Spleen (tissue), 11 donors: Measurements from ENCODE around the gene AXIN1. TPM values are rescaled to one million over a fixed set of nuclear protein-coding genes. Genes with fewer than 3 reads are reported as not detected.
A peak's percentile ranks its signal among the peaks of the same experiment; 100 is the strongest.

Experiments used
- DNase-seq: peaks from one replicate; pipeline ENCODE4 v3.0.0-alpha.2; 2020
- H3K27ac ChIP-seq, 8 donors: fragments of 200-600 bp; sonication (generic) in 7 of 8; 1 replicate in 4 of 8; 2 replicates in 4 of 8; pipeline versions ENCODE4 v1.5.0 to v1.8.0; 2016 to 2021; ENCODE audit warnings: inconsistent platforms in 4 of 8, mild to moderate bottlenecking in 4 of 8, moderate library complexity in 1 of 8
- H3K27me3 ChIP-seq, 7 donors: fragments of 200-600 bp; sonication (generic) in 6 of 7; replicated peaks in 1 of 7; 1 replicate in 4 of 7; 2 replicates in 3 of 7; pipeline versions ENCODE4 v1.5.0 to v1.8.0; 2016 to 2021; ENCODE audit warnings: inconsistent platforms in 3 of 7, mild to moderate bottlenecking in 1 of 7
- H3K36me3 ChIP-seq, 6 donors: fragments of 200-600 bp; sonication (generic) in 5 of 6; 1 replicate in 4 of 6; 2 replicates in 2 of 6; pipeline versions ENCODE4 v1.5.0 to v1.8.0; 2016 to 2021; ENCODE audit warnings: inconsistent platforms in 2 of 6
- H3K4me1 ChIP-seq, 6 donors: fragments of 200-600 bp; sonication (generic) in 5 of 6; 1 replicate in 3 of 6; 2 replicates in 3 of 6; pipeline versions ENCODE4 v1.5.0 to v1.8.0; 2016 to 2021; ENCODE audit warnings: inconsistent platforms in 3 of 6
- H3K4me3 ChIP-seq, 8 donors: fragments of 200-600 bp; sonication (generic) in 7 of 8; 1 replicate in 4 of 8; 2 replicates in 4 of 8; pipeline versions ENCODE4 v1.5.0 to v1.8.0; 2016 to 2021; ENCODE audit warnings: inconsistent platforms in 4 of 8, mild to moderate bottlenecking in 4 of 8, moderate library complexity in 2 of 8
- H3K9me3 ChIP-seq, 8 donors: fragments of 200-600 bp; sonication (generic) in 7 of 8; 1 replicate in 4 of 8; 2 replicates in 4 of 8; pipeline versions ENCODE4 v1.5.0 to v1.8.0; 2016 to 2021; ENCODE audit warnings: inconsistent platforms in 4 of 8
- CTCF ChIP-seq, 11 experiments: fragments of 200-600 bp in 7 of 11; fragments of 450-650 bp in 4 of 11; sonication (generic) in 4 of 11; IDR thresholded peaks in 8 of 11; conservative IDR thresholded peaks in 3 of 11; 1 replicate in 7 of 11; 2 replicates in 4 of 11; pipeline versions ENCODE4 v1.4.0 to v1.8.0; 2016 to 2021; ENCODE audit warnings: antibody characterized with exemption in 11 of 11, inconsistent platforms in 4 of 11, mild to moderate bottlenecking in 1 of 11
- POLR2A ChIP-seq, 3 donors: fragments of 450-650 bp; IDR thresholded peaks; one replicate each; pipeline ENCODE4 v1.5.1; 2017; ENCODE audit warnings: antibody characterized with exemption in 3 of 3, mild to moderate bottlenecking in 1 of 3
- POLR2AphosphoS5 ChIP-seq, 3 donors: sonication (generic); formaldehyde crosslinking; IDR thresholded peaks; one replicate each; pipeline ENCODE4 v1.5.1; 2017; ENCODE audit warnings: antibody characterized with exemption in 3 of 3
- WGBS, 5 donors: extraction: QIAGEN DNeasy Blood & Tissue Kit in 3 of 5; methylation state at CpG; one replicate each; pipeline versions ENCODE4 v1.1.5 to v1.1.7; 2013 to 2018; 5-methylcytosine and 5-hydroxymethylcytosine counted together
- intact Hi-C: fragments of 100-400 bp; cut with DNase I; formaldehyde crosslinking; loops from one replicate; pipeline ENCODE4 v1.15.0; 2023; ENCODE audit warnings: low total_unique reads
- polyA plus RNA-seq, 3 donors: library from polyadenylated mRNA; stranded (reverse); fragments of 200-250 nt; gene quantifications; one replicate each; pipeline ENCODE4 v1.2.1, GENCODE V29; 2013
- total RNA-seq, 7 donors: library from RNA; depleted of rRNA in 3 of 7; stranded (reverse); fragments of >200 nt in 3 of 7; fragmentation: NEBNext Ultra II Directional in 4 of 7; extraction: Animal tissue kit (Norgen Biotek cat#: 25700) in 4 of 7; gene quantifications; one replicate each; pipeline versions ENCODE4 v1.1.0 to v1.2.1, GENCODE V29; 2016 to 2021
- donor health status: healthy with polysubstance abuse.
- donor health status: DM: no; HTN: no; CAD: no; lungs with moderate emphysema.
- donor health status: DM: no; HTN: no; CAD: no.
- donor health status: Bipolar disorder and iron deficiency.
- donor health status: healthy.
- donor health status: DM: no; HTN: no; CAD: no.
- donor health status: DM: yes; HTN: yes; CAD: no.

The AXIN1 gene
- total and polyA plus RNA-seq, 10 donors = 12.9 to 27.3 (median 23.9) TPM

- no peak for DNase-seq
- H3K9me3 ChIP-seq = no peaks in the 10 kb centered on the region
- 91 to 96% (median 92%) methylated on average over 6 of the region's 6 CpGs for WGBS, 5 donors
- peaks cover 2 to 100% (median 55%) of the 10 kb centered on the region in 6 donors for H3K36me3 ChIP-seq
- intact Hi-C loops = no loop called here
- no peak for TF ChIP-seq POLR2A (IDR thresholded peaks at IDR 0.05)
- no peak for TF ChIP-seq CTCF (IDR thresholded peaks at IDR 0.05 in 8 of 11, conservative IDR thresholded peaks at IDR 0.05 in 3 of 11)
- TF ChIP-seq POLR2AphosphoS5 (IDR thresholded peaks at IDR 0.05) = no peak
- H3K27ac ChIP-seq = no peak overlapping the region
- no peaks in the 10 kb centered on the region for H3K4me1 ChIP-seq
- no peaks in the 10 kb centered on the region for H3K27me3 ChIP-seq
- no peak overlapping the region for H3K4me3 ChIP-seq
Measured at GRCh38 chr16:301235-301634, 51.3 kb downstream of the AXIN1 start.

- WGBS, 5 donors = 91 to 98% (median 96%) methylated on average over 12 to 32 of the region's 32 CpGs
Measured at GRCh38 chr16:297832-298231, 54.7 kb downstream of the AXIN1 start.

GRCh38 chr16:296806-297510, 55.6 kb downstream of the AXIN1 start:
- Histone ChIP-seq H3K36me3 (peaks cover 0 to 100% (median 57%) of the 10 kb centered on the region in 6 donors), H3K4me1 (no peaks in the 10 kb centered on the region), H3K9me3 (no peaks in the 10 kb centered on the region), H3K27ac (no peak overlapping the region), H3K27me3 (no peaks in the 10 kb centered on the region), H3K4me3 (no peak overlapping the region)
- DNase-seq = no peak
- intact Hi-C loops = no loop called here
- TF ChIP-seq POLR2A (IDR thresholded peaks at IDR 0.05) (no peak), CTCF (IDR thresholded peaks at IDR 0.05 in 8 of 11, conservative IDR thresholded peaks at IDR 0.05 in 3 of 11) (no peak), POLR2AphosphoS5 (IDR thresholded peaks at IDR 0.05) (no peak)
- 88 to 91% (median 90%) methylated on average over 36 to 37 of the region's 37 CpGs for WGBS, 5 donors

More at GRCh38 chr16:297832-298231, 54.7 kb downstream of the AXIN1 start:
- intact Hi-C loops = no loop called here
- no peak overlapping the region for H3K27ac ChIP-seq
- peaks cover 0 to 100% (median 57%) of the 10 kb centered on the region in 6 donors for H3K36me3 ChIP-seq
- TF ChIP-seq POLR2AphosphoS5 (IDR thresholded peaks at IDR 0.05) (no peak), CTCF (IDR thresholded peaks at IDR 0.05 in 8 of 11, conservative IDR thresholded peaks at IDR 0.05 in 3 of 11) (no peak), POLR2A (IDR thresholded peaks at IDR 0.05) (no peak)
- no peaks in the 10 kb centered on the region for H3K27me3 ChIP-seq
- H3K9me3 ChIP-seq = no peaks in the 10 kb centered on the region
- no peak for DNase-seq
- H3K4me3 ChIP-seq = no peak overlapping the region
- no peaks in the 10 kb centered on the region for H3K4me1 ChIP-seq

GRCh38 chr16:296276-296675, 56.2 kb downstream of the AXIN1 start:
- WGBS, 5 donors = 87 to 96% (median 93%) methylated on average over 12 to 14 of the region's 14 CpGs
- DNase-seq = peak; percentile 62

More at GRCh38 chr16:296276-296675, 56.2 kb downstream of the AXIN1 start:
- peaks cover 0 to 100% (median 60%) of the 10 kb centered on the region in 6 donors for H3K36me3 ChIP-seq
- intact Hi-C loops = no loop called here
- no peak overlapping the region for H3K4me3 ChIP-seq
- no peak overlapping the region for H3K27ac ChIP-seq
- H3K4me1 ChIP-seq = no peaks in the 10 kb centered on the region
- H3K9me3 ChIP-seq = no peaks in the 10 kb centered on the region
- no peaks in the 10 kb centered on the region for H3K27me3 ChIP-seq
- TF ChIP-seq POLR2AphosphoS5 (IDR thresholded peaks at IDR 0.05) = no peak
- no peak for TF ChIP-seq CTCF (IDR thresholded peaks at IDR 0.05 in 8 of 11, conservative IDR thresholded peaks at IDR 0.05 in 3 of 11)
- no peak for TF ChIP-seq POLR2A (IDR thresholded peaks at IDR 0.05)
